Neural progenitor cell (in vitro differentiated cells): ENCODE results near the gene SIX4. TPM values are rescaled to one million over a fixed set of nuclear protein-coding genes. Genes with fewer than 3 reads are reported as not detected.

Source experiments
- DNase-seq: peaks from one replicate; pipeline ENCODE4 v3.0.0-alpha.2; 2016; ENCODE audit warnings: low spot score
- H2AFZ ChIP-seq: fragments of 200-600 bp; sonication (generic); replicated peaks from 2 replicates; pipeline ENCODE4 v1.6.1; 2016; ENCODE audit warnings: antibody characterized with exemption
- H3F3A ChIP-seq: fragments of 200-600 bp; sonication (generic); 2 replicates; pipeline ENCODE4 v1.6.1; 2016; ENCODE audit warnings: antibody characterized with exemption, low read depth
- H3K27ac ChIP-seq: fragments of 200-600 bp; sonication (generic); 2 replicates; pipeline ENCODE4 v1.5.1; 2016; ENCODE audit warnings: mild to moderate bottlenecking
- H3K27me3 ChIP-seq: fragments of 200-600 bp; sonication (generic); 2 replicates; pipeline ENCODE4 v1.6.1; 2016; ENCODE audit warnings: mild to moderate bottlenecking, moderate library complexity
- H3K36me3 ChIP-seq: fragments of 200-600 bp; sonication (generic); 2 replicates; pipeline ENCODE4 v1.5.1; 2016
- H3K4me1 ChIP-seq: fragments of 200-600 bp; sonication (generic); 2 replicates; pipeline ENCODE4 v1.6.1; 2016; ENCODE audit warnings: mixed run types
- H3K4me2 ChIP-seq: fragments of 200-600 bp; sonication (generic); 2 replicates; pipeline ENCODE4 v1.6.1; 2016
- H3K4me3 ChIP-seq: fragments of 200-600 bp; sonication (generic); 2 replicates; pipeline ENCODE4 v1.5.1; 2016
- H3K79me2 ChIP-seq: fragments of 200-600 bp; sonication (generic); 2 replicates; pipeline ENCODE4 v1.6.1; 2016; ENCODE audit warnings: low read depth
- H3K9ac ChIP-seq: fragments of 200-600 bp; sonication (generic); 2 replicates; pipeline ENCODE4 v1.6.1; 2016
- H3K9me3 ChIP-seq: fragments of 200-600 bp; sonication (generic); 2 replicates; pipeline ENCODE4 v1.5.1; 2016; ENCODE audit warnings: low read depth
- H4K20me1 ChIP-seq: fragments of 200-600 bp; sonication (generic); 2 replicates; pipeline ENCODE4 v1.6.1; 2016; ENCODE audit warnings: low read depth
- H3K27ac Mint-ChIP-seq: 3 replicates; pipeline ENCODE4 v1.8.0; 2021; ENCODE audit warnings: mixed read lengths
- H3K27me3 Mint-ChIP-seq: 2 replicates; pipeline ENCODE4 v1.8.0; 2022; ENCODE audit warnings: low read depth, mild to moderate bottlenecking, inconsistent platforms, moderate library complexity, mixed read lengths; ENCODE audit not compliant: insufficient read depth
- H3K36me3 Mint-ChIP-seq: 3 replicates; pipeline ENCODE4 v1.8.0; 2021; ENCODE audit warnings: mixed read lengths
- H3K4me1 Mint-ChIP-seq: 3 replicates; pipeline ENCODE4 v1.8.0; 2021; ENCODE audit warnings: mixed read lengths
- H3K4me3 Mint-ChIP-seq: 3 replicates; pipeline ENCODE4 v1.8.0; 2021; ENCODE audit warnings: mild to moderate bottlenecking, moderate library complexity, mixed read lengths
- H3K9me3 Mint-ChIP-seq: 3 replicates; pipeline ENCODE4 v1.8.0; 2020; ENCODE audit warnings: mixed read lengths
- CTCF ChIP-seq: fragments of 200-600 bp; sonication (generic); IDR thresholded peaks from 2 replicates; pipeline ENCODE4 v1.5.1; 2017; ENCODE audit warnings: antibody characterized with exemption, mild to moderate bottlenecking
- EZH2 ChIP-seq: fragments of 200-600 bp; sonication (generic); IDR thresholded peaks from 2 replicates; pipeline ENCODE4 v1.6.1; 2017; ENCODE audit warnings: antibody characterized with exemption, mild to moderate bottlenecking, moderate library complexity
- EZH2phosphoT487 ChIP-seq: fragments of 200-600 bp; sonication (generic); IDR thresholded peaks from 2 replicates; pipeline ENCODE4 v1.6.1; 2017; ENCODE audit warnings: antibody characterized with exemption
- total RNA-seq: library from RNA; depleted of rRNA; stranded (reverse); fragments of >200 nt; gene quantifications from 2 replicates; pipeline ENCODE4 v1.2.3, GENCODE V29; 2015; ENCODE audit warnings: low replicate concordance

The SIX4 gene
- total RNA-seq, 1 donor from 2014 or later: 32.9 TPM

GRCh38 chr14:60720962-60721325 lies 3.2 kb downstream of the SIX4 start:
- peak overlapping the region; percentile 93 for H3K4me2 ChIP-seq
- no peaks in the 10 kb centered on the region for H3K27me3 ChIP-seq
- peak overlapping the region; percentile 67 for H3K4me3 ChIP-seq
- peaks cover 49% of the 10 kb centered on the region for H4K20me1 ChIP-seq
- Mint-ChIP-seq H3K27me3 (peaks cover 9% of the 10 kb centered on the region), H3K9me3 (no peaks in the 10 kb centered on the region), H3K4me1 (peaks cover 22% of the 10 kb centered on the region), H3K36me3 (peaks cover 7% of the 10 kb centered on the region), H3K27ac (no peak overlapping the region), H3K4me3 (peak overlapping the region; percentile 93)
- H2AFZ ChIP-seq: no peak overlapping the region
- H3K9ac ChIP-seq: no peak overlapping the region
- H3K36me3 ChIP-seq: peaks cover 12% of the 10 kb centered on the region
- TF ChIP-seq CTCF (no peak), EZH2 (peak; percentile 12)
- no peaks in the 10 kb centered on the region for H3K9me3 ChIP-seq
- H3F3A ChIP-seq: peaks cover 44% of the 10 kb centered on the region
- peak; percentile 30 for DNase-seq
- peaks cover 77% of the 10 kb centered on the region for H3K79me2 ChIP-seq
- no peak overlapping the region for H3K27ac ChIP-seq
- H3K4me1 ChIP-seq: peaks cover 20% of the 10 kb centered on the region

DNA sequence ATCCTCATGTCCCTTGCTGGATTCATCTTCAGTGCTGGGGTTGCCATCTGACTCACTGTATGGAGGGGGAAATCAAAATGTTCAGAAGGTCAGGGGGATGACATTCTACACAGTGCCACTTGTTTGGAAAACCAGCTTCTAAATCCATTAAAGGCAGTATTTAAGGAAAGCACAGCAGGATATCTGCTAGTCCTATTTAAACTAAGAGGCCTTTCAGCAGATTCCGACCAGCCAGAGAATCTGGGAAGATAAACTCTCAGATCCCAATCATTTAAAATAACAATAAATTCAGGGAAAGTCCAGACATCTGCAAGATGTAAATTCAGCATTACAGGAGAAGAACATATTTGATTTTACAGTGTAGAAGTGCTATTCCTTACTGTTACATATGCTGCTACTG lies 3.8 kb downstream of the SIX4 start:
- Mint-ChIP-seq H3K4me3 (peak overlapping the region; percentile 93), H3K4me1 (peaks cover 22% of the 10 kb centered on the region), H3K9me3 (no peaks in the 10 kb centered on the region), H3K27ac (no peak overlapping the region), H3K36me3 (peaks cover 10% of the 10 kb centered on the region), H3K27me3 (peaks cover 7% of the 10 kb centered on the region)
- H3K9ac ChIP-seq: no peak overlapping the region
- H3K9me3 ChIP-seq: no peaks in the 10 kb centered on the region
- no peak overlapping the region for H2AFZ ChIP-seq
- peaks cover 20% of the 10 kb centered on the region for H3K4me1 ChIP-seq
- no peaks in the 10 kb centered on the region for H3K27me3 ChIP-seq
- TF ChIP-seq EZH2phosphoT487 (no peak), EZH2 (no peak), CTCF (no peak)
- peaks cover 44% of the 10 kb centered on the region for H3F3A ChIP-seq
- no peak overlapping the region for H3K27ac ChIP-seq
- H3K4me2 ChIP-seq: peak overlapping the region; percentile 93
- peaks cover 12% of the 10 kb centered on the region for H3K36me3 ChIP-seq
- peaks cover 55% of the 10 kb centered on the region for H4K20me1 ChIP-seq
- peaks cover 82% of the 10 kb centered on the region for H3K79me2 ChIP-seq
- peak; percentile 68 for DNase-seq
- peak overlapping the region; percentile 67 for H3K4me3 ChIP-seq

DNA sequence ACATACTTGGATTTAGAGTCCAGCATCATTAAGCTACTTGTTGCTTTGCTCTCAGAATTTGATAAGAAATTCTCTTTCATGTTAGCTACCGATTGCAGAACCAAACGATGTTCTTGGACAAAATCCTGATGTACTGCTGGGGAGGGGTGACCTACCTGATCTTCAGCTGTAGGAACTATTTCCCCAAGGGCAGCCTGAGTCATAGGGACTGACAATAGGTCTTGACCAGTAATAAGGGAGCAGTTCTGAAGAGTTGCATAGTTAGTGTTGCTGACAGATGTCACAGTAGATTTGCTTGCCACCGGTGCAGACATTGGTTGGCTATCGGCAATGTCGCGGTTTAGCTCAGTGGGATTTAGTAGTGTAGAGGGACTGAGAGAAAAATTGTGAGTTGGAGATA lies 10.6 kb downstream of the SIX4 start:
- Mint-ChIP-seq H3K4me3 (no peak overlapping the region), H3K4me1 (peaks cover 3% of the 10 kb centered on the region), H3K27me3 (no peaks in the 10 kb centered on the region), H3K27ac (no peak overlapping the region), H3K9me3 (no peaks in the 10 kb centered on the region), H3K36me3 (peaks cover 14% of the 10 kb centered on the region)
- Histone ChIP-seq H3F3A (peaks cover 5% of the 10 kb centered on the region), H3K36me3 (peaks cover 20% of the 10 kb centered on the region), H3K4me2 (no peak overlapping the region), H4K20me1 (peaks cover 66% of the 10 kb centered on the region), H3K27me3 (no peaks in the 10 kb centered on the region), H3K9ac (no peak overlapping the region), H2AFZ (no peak overlapping the region), H3K79me2 (peaks cover 43% of the 10 kb centered on the region), H3K4me3 (no peak overlapping the region), H3K27ac (no peak overlapping the region), H3K4me1 (peaks cover 3% of the 10 kb centered on the region), H3K9me3 (no peaks in the 10 kb centered on the region)
- TF ChIP-seq EZH2phosphoT487: no peak
- TF ChIP-seq CTCF: no peak
- no peak for TF ChIP-seq EZH2
- DNase-seq: no peak
